CD4-positive, alpha-beta T cell (primary cell): ENCODE measurements around the gene NPSR1. TPM values are rescaled to one million over a fixed set of nuclear protein-coding genes. Genes with fewer than 3 reads are reported as not detected.
"Not testable (repeated sequence)": the region's sequence is repeated elsewhere in the genome, so short reads cannot be mapped to it uniquely, and the experiment has no call there.

Experiments
- ATAC-seq: fragments of 200-7000 bp; cut with Tn5 transposase; one replicate; pipeline ENCODE4 v1.10.0; 2022; ENCODE audit warnings: mild to moderate bottlenecking; ENCODE audit not compliant: poor library complexity
- CTCF ChIA-PET: fragments of 350-600 bp; sonication (Branson Sonifier 250); formaldehyde crosslinking; loops from one replicate; lab custom pipeline; 2021; ENCODE audit warnings: antibody characterized with exemption, inconsistent platforms; lab: Charles Lee
- POLR2A ChIA-PET: fragments of 350-600 bp; sonication (Branson Sonifier 250); formaldehyde crosslinking; loops from one replicate; lab custom pipeline; 2021; ENCODE audit warnings: antibody characterized with exemption, inconsistent platforms; lab: Charles Lee
- DNase-seq, 14 experiments: peaks; one replicate each; pipeline ENCODE4 v3.0.0-alpha.2; 2013 to 2020; ENCODE audit warnings: mixed read lengths in 2 of 14
- H3K27ac ChIP-seq, 2 donors: one replicate each; pipeline versions ENCODE4 v1.5.1 to v1.7.0; 2013; ENCODE audit warnings: low read length in 2 of 2, low read depth in 1 of 2, mild to moderate bottlenecking in 1 of 2
- H3K27me3 ChIP-seq, 2 experiments: 1 replicate in 1 of 2; 2 replicates in 1 of 2; pipeline versions ENCODE4 v1.6.1 to v1.7.0; 2013; ENCODE audit warnings: low read length in 2 of 2, control low read depth in 1 of 2, mild to moderate bottlenecking in 1 of 2, moderate library complexity in 1 of 2; ENCODE audit not compliant: insufficient read depth in 2 of 2, control insufficient read depth in 1 of 2
- H3K36me3 ChIP-seq: one replicate; pipeline ENCODE4 v1.6.1; 2013; ENCODE audit warnings: low read length, control low read depth; ENCODE audit not compliant: insufficient read depth
- H3K4me1 ChIP-seq: one replicate; pipeline ENCODE4 v1.6.1; 2013; ENCODE audit warnings: low read length, control low read depth; ENCODE audit not compliant: insufficient read depth
- H3K4me3 ChIP-seq: one replicate; pipeline ENCODE4 v1.5.1; 2013; ENCODE audit warnings: mild to moderate bottlenecking, low read length, moderate library complexity
- H3K9me3 ChIP-seq, 2 experiments: 1 replicate in 1 of 2; 2 replicates in 1 of 2; pipeline versions ENCODE4 v1.6.1 to v1.7.0; 2013; ENCODE audit warnings: low read length in 2 of 2, mild to moderate bottlenecking in 2 of 2, control low read depth in 1 of 2, moderate library complexity in 1 of 2; ENCODE audit not compliant: control insufficient read depth in 1 of 2, insufficient read depth in 1 of 2
- H3K27ac Mint-ChIP-seq: one replicate; pipeline ENCODE4 v1.8.0; 2020; ENCODE audit warnings: mixed read lengths
- H3K27me3 Mint-ChIP-seq: one replicate; pipeline ENCODE4 v1.8.0; 2021; ENCODE audit warnings: mixed read lengths
- H3K36me3 Mint-ChIP-seq: one replicate; pipeline ENCODE4 v1.8.0; 2021; ENCODE audit warnings: low read depth, mixed read lengths
- H3K4me1 Mint-ChIP-seq: one replicate; pipeline ENCODE4 v1.8.0; 2021; ENCODE audit warnings: low read depth, mixed read lengths
- H3K4me3 Mint-ChIP-seq: one replicate; pipeline ENCODE4 v1.8.0; 2020; ENCODE audit warnings: mild to moderate bottlenecking, mixed read lengths
- H3K9me3 Mint-ChIP-seq: one replicate; pipeline ENCODE4 v1.8.0; 2020; ENCODE audit warnings: mixed read lengths
- intact Hi-C, 2 experiments: fragments of 100-400 bp; cut with DNase I in 1 of 2; cut with micrococcal nuclease in 1 of 2; formaldehyde crosslinking; loops; one replicate each; pipeline versions ENCODE4 v1.15.1 to v1.9.0; 2023 to 2025; cut with DNase I, micrococcal nuclease
- total RNA-seq, 174 experiments: library from RNA in 2 of 174; stranded (reverse) in 2 of 174; gene quantifications; one replicate each; pipeline ENCODE4 v1.2.3 and lab custom pipeline; 2021 to 2026
- TF ChIP-seq, protein P1 (sequence below): fragments of 200-600 bp; IDR thresholded peaks from one replicate; pipeline ENCODE4 v1.8.0; 2022; ENCODE audit warnings: antibody characterized with exemption, mild to moderate bottlenecking

NPSR1 gene
- total RNA-seq, 2 experiments from 2014 or later, result not detected

DNA sequence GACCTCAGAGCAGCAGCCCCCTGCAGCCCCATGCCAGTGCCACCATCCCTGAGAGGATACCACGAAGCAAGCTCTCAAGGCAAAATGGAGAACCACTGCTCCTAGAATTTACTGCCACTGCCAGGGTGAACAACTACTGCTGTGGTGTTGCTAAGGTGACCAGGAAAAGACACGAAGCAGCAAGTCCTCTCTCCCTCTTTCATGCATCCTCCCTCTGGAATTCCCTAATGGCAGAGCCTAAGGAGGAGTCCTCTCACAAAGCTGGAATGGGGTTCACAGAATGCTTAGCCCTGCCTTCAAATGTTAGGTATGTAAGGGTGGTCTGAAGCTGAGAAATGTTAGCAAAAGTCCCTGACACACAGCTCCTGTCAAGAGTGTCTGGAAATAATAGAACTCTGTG is 35.8 kb upstream of the NPSR1 start:
- intact Hi-C loops, result no loop called here
- DNase-seq (no peak), ATAC-seq (no peak)
- no peaks in the 10 kb centered on the region for H3K9me3 Mint-ChIP-seq
- Histone ChIP-seq H3K9me3 (no peaks in the 10 kb centered on the region), H3K27ac (no peak overlapping the region), H3K27me3 (no peaks in the 10 kb centered on the region), H3K4me3 (no peak overlapping the region), H3K36me3 (no peaks in the 10 kb centered on the region), H3K4me1 (no peaks in the 10 kb centered on the region)
- H3K36me3 Mint-ChIP-seq, result no peaks in the 10 kb centered on the region
- no peak overlapping the region for H3K27ac Mint-ChIP-seq
- H3K27me3 Mint-ChIP-seq, result no peaks in the 10 kb centered on the region
- POLR2A ChIA-PET, result no interaction called here
- CTCF ChIA-PET, result no interaction called here
- no peaks in the 10 kb centered on the region for H3K4me1 Mint-ChIP-seq
- TF ChIP-seq, protein P1, sequence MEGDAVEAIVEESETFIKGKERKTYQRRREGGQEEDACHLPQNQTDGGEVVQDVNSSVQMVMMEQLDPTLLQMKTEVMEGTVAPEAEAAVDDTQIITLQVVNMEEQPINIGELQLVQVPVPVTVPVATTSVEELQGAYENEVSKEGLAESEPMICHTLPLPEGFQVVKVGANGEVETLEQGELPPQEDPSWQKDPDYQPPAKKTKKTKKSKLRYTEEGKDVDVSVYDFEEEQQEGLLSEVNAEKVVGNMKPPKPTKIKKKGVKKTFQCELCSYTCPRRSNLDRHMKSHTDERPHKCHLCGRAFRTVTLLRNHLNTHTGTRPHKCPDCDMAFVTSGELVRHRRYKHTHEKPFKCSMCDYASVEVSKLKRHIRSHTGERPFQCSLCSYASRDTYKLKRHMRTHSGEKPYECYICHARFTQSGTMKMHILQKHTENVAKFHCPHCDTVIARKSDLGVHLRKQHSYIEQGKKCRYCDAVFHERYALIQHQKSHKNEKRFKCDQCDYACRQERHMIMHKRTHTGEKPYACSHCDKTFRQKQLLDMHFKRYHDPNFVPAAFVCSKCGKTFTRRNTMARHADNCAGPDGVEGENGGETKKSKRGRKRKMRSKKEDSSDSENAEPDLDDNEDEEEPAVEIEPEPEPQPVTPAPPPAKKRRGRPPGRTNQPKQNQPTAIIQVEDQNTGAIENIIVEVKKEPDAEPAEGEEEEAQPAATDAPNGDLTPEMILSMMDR, result no peak
- no peak overlapping the region for H3K4me3 Mint-ChIP-seq

DNA sequence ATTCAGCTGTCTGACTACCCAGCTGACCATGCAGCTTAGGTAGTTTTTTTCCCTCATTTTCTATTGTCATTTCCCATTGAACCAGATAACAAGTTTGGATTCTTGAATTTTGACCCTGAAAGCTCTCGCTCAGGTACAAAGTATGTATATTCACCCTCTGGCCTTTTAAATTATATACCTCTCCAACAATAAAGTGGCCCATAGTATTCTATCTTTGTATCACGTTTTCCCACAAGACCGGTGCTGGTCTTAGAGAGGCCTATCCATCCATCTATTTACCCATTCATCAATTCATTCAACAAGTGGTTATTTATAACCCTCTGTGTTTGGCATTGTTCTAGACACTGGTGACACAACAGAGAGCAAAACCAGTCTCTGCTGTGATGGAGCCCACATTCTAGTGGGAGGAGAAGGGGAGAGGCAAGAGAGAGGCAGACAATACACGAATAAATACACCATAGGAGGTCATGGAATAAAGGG is 35.2 kb upstream of the NPSR1 start:
- no peak for ATAC-seq
- no peaks in the 10 kb centered on the region for H3K36me3 Mint-ChIP-seq
- TF ChIP-seq, protein P1, result no peak

DNA sequence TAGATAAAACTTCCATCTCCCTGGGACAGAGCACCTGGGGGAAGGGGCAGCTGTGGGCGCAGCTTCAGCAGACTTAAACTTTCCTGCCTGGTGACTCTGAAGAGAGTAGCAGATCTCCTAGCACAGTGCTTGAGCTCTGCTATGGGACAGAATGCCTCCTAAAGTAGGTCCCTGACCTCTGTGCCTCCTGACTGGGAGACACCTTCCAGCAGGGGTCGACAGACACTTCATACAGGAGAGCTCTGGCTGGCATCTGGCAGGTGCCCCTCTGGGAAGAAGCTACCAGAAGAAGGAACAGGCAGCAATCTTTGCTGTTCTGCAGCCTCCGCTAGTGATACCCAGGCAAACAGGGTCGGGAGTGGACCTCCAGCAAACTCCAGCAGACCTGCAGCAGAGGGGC is 29.4 kb upstream of the NPSR1 start:
- H3K4me3 Mint-ChIP-seq, H3K27me3 Mint-ChIP-seq, H3K4me3 ChIP-seq, H3K36me3 Mint-ChIP-seq, H3K27ac ChIP-seq, POLR2A ChIA-PET, ATAC-seq, H3K36me3 ChIP-seq, H3K9me3 Mint-ChIP-seq, DNase-seq, H3K27me3 ChIP-seq, H3K4me1 Mint-ChIP-seq, H3K9me3 ChIP-seq, CTCF ChIA-PET, H3K27ac Mint-ChIP-seq, H3K4me1 ChIP-seq, intact Hi-C loops: not testable (repeated sequence)

More for the DNA sequence above, 35.2 kb upstream of the NPSR1 start:
- H3K36me3 ChIP-seq, result no peaks in the 10 kb centered on the region
- H3K27ac ChIP-seq, result no peak overlapping the region
- no peak overlapping the region for H3K27ac Mint-ChIP-seq
- ChIA-PET POLR2A (no interaction called here), CTCF (no interaction called here)
- no peak overlapping the region for H3K4me3 ChIP-seq
- no peaks in the 10 kb centered on the region for H3K9me3 Mint-ChIP-seq
- no peaks in the 10 kb centered on the region for H3K9me3 ChIP-seq
- H3K27me3 Mint-ChIP-seq, result no peaks in the 10 kb centered on the region
- H3K27me3 ChIP-seq, result no peaks in the 10 kb centered on the region
- DNase-seq, result no peak
- intact Hi-C loops, result no loop called here
- no peak overlapping the region for H3K4me3 Mint-ChIP-seq
- H3K4me1 Mint-ChIP-seq, result no peaks in the 10 kb centered on the region
- H3K4me1 ChIP-seq, result no peaks in the 10 kb centered on the region

DNA sequence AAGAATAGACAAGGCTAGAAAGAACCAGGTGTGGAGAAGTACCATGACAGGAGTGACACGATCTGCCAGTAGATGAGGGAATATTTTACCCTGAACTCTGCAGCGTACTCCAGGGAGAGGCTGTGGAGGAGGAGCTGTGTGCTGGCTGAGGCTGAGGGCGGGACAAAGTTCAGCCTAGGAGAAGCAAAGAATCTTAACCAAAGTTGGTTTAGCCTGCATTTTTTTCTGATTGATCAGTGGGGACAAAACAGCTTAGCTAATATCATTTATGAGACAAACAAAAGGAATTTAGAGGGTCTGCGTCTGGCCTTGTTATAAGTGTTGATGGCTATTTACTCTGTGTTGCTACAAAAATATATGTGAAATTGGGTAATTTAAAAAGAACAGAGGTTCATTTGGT is 5.2 kb upstream of the NPSR1 start:
- Histone ChIP-seq H3K27me3 (no peaks in the 10 kb centered on the region), H3K9me3 (no peaks in the 10 kb centered on the region), H3K27ac (no peak overlapping the region), H3K36me3 (no peaks in the 10 kb centered on the region), H3K4me1 (no peaks in the 10 kb centered on the region), H3K4me3 (no peak overlapping the region)
- H3K27me3 Mint-ChIP-seq, result no peaks in the 10 kb centered on the region
- intact Hi-C loops, result no loop called here
- TF ChIP-seq, protein P1, result no peak
- H3K36me3 Mint-ChIP-seq, result no peaks in the 10 kb centered on the region
- no peak overlapping the region for H3K4me3 Mint-ChIP-seq
- ATAC-seq, result no peak
- no peaks in the 10 kb centered on the region for H3K4me1 Mint-ChIP-seq
- no peak for DNase-seq
- ChIA-PET CTCF (no interaction called here), POLR2A (no interaction called here)
- H3K9me3 Mint-ChIP-seq, result peaks cover 2% of the 10 kb centered on the region
- H3K27ac Mint-ChIP-seq, result no peak overlapping the region
